Raji (cell line): ENCODE results near the gene TUBB8B.
"Not testable (repeated sequence)": the region's sequence is repeated elsewhere in the genome, so short reads cannot be mapped to it uniquely, and the experiment has no call there.

Experiments used
- POLR2A ChIP-seq: IDR thresholded peaks from 2 replicates; pipeline ENCODE4 v1.6.1; 2011; ENCODE audit warnings: low read depth, low read length, control low read depth; ENCODE audit not compliant: insufficient read depth

The TUBB8B gene

GRCh38 chr18:49176-49665 lies at the start of gene TUBB8B:
Gene TUBB8B, minus strand, starts transcription at chr18:49615. Its CDS starts 58 bp downstream, at chr18:49557.
- TF ChIP-seq POLR2A: not testable (repeated sequence)
